ENCODE results near the gene KCND2. TPM values are rescaled to one million over a fixed set of nuclear protein-coding genes. Genes with fewer than 3 reads are reported as not detected.
"Not testable (repeated sequence)": the region's sequence is repeated elsewhere in the genome, so short reads cannot be mapped to it uniquely, and the experiment has no call there.

Gene KCND2
- total RNA-seq, 1 experiment from 2014 or later, result not detected

GRCh38 chr7:120780938-120781337, 508.0 kb downstream of the KCND2 start:
- TF ChIP-seq TCF7L2 (IDR thresholded peaks at IDR 0.05; ENCODE audit: low read depth, low read length) (no peak), POLR2AphosphoS5 (IDR thresholded peaks at IDR 0.05; ENCODE audit: low read depth, low read length) (no peak), REST (IDR thresholded peaks at IDR 0.05; ENCODE audit: insufficient read depth in 1 of 2, low read depth in 2 of 2, low read length in 1 of 2) (no peak)
- no TSS peak for BruUV-seq (replicated peaks)
- Histone ChIP-seq H3K27me3 (ENCODE audit: control insufficient read depth, insufficient read depth, low read length) (no peaks in the 10 kb centered on the region), H3K4me3 (ENCODE audit: low read depth in 2 of 2, low read length in 2 of 2) (no peak overlapping the region), H3K36me3 (ENCODE audit: control insufficient read depth, insufficient read depth, low read length) (no peaks in the 10 kb centered on the region), H3K9me3 (ENCODE audit: control insufficient read depth, insufficient read depth, low read depth, low read length) (no peaks in the 10 kb centered on the region), H3K27ac (ENCODE audit: low read length) (no peak overlapping the region), H3K4me1 (ENCODE audit: control insufficient read depth, insufficient read depth, low read length) (no peaks in the 10 kb centered on the region)
- DNase-seq (ENCODE audit: low read depth, low spot score) (no peak), ATAC-seq (no peak)
- POLR2A ChIA-PET, result no interaction called here
- CTCF ChIA-PET, result no interaction called here
- intact Hi-C loops (cut with micrococcal nuclease; ENCODE audit: unreplicated experiment), result no loop called here
- in situ Hi-C loops (cut with HindIII; ENCODE audit: low pct_unique_long_range_greater_than_20kb, low sequenced_read_pairs), result no loop called here

GRCh38 chr7:120781924-120782323, 508.9 kb downstream of the KCND2 start:
- H3K4me1 ChIP-seq (ENCODE audit: control insufficient read depth, insufficient read depth, low read length); ATAC-seq; intact Hi-C loops (cut with micrococcal nuclease; ENCODE audit: unreplicated experiment); H3K36me3 ChIP-seq (ENCODE audit: control insufficient read depth, insufficient read depth, low read length); CTCF ChIA-PET; H3K4me3 ChIP-seq (ENCODE audit: low read depth in 2 of 2, low read length in 2 of 2); H3K9me3 ChIP-seq (ENCODE audit: control insufficient read depth, insufficient read depth, low read depth, low read length); POLR2A ChIA-PET; DNase-seq (ENCODE audit: low read depth, low spot score); BruUV-seq (replicated peaks); H3K27ac ChIP-seq (ENCODE audit: low read length); in situ Hi-C loops (cut with HindIII; ENCODE audit: low pct_unique_long_range_greater_than_20kb, low sequenced_read_pairs); H3K27me3 ChIP-seq (ENCODE audit: control insufficient read depth, insufficient read depth, low read length): not testable (repeated sequence)

GRCh38 chr7:120783273-120783672, 510.3 kb downstream of the KCND2 start:
- Histone ChIP-seq H3K27ac (ENCODE audit: low read length) (no peak overlapping the region), H3K27me3 (ENCODE audit: control insufficient read depth, insufficient read depth, low read length) (no peaks in the 10 kb centered on the region), H3K36me3 (ENCODE audit: control insufficient read depth, insufficient read depth, low read length) (no peaks in the 10 kb centered on the region), H3K4me1 (ENCODE audit: control insufficient read depth, insufficient read depth, low read length) (no peaks in the 10 kb centered on the region), H3K9me3 (ENCODE audit: control insufficient read depth, insufficient read depth, low read depth, low read length) (no peaks in the 10 kb centered on the region), H3K4me3 (ENCODE audit: low read depth in 2 of 2, low read length in 2 of 2) (no peak overlapping the region)
- ChIA-PET POLR2A (no interaction called here), CTCF (no interaction called here)
- in situ Hi-C loops (cut with HindIII; ENCODE audit: low pct_unique_long_range_greater_than_20kb, low sequenced_read_pairs) (no loop called here), intact Hi-C loops (cut with micrococcal nuclease; ENCODE audit: unreplicated experiment) (no loop called here)
- DNase-seq (ENCODE audit: low read depth, low spot score), result no peak
- no TSS peak for BruUV-seq (replicated peaks)
- no peak for TF ChIP-seq SIN3A (IDR thresholded peaks at IDR 0.05; ENCODE audit: borderline replicate concordance, insufficient read depth, low read depth, low read length)
- ATAC-seq, result no peak

- CTCF ChIA-PET, result no interaction called here
- intact Hi-C loops (cut with micrococcal nuclease; ENCODE audit: unreplicated experiment) (no loop called here), in situ Hi-C loops (cut with HindIII; ENCODE audit: low pct_unique_long_range_greater_than_20kb, low sequenced_read_pairs) (no loop called here)
- Histone ChIP-seq H3K4me3 (ENCODE audit: low read depth in 2 of 2, low read length in 2 of 2) (no peak overlapping the region), H3K27me3 (ENCODE audit: control insufficient read depth, insufficient read depth, low read length) (no peaks in the 10 kb centered on the region), H3K4me1 (ENCODE audit: control insufficient read depth, insufficient read depth, low read length) (no peaks in the 10 kb centered on the region), H3K27ac (ENCODE audit: low read length) (no peak overlapping the region), H3K36me3 (ENCODE audit: control insufficient read depth, insufficient read depth, low read length) (no peaks in the 10 kb centered on the region), H3K9me3 (ENCODE audit: control insufficient read depth, insufficient read depth, low read depth, low read length) (no peaks in the 10 kb centered on the region)
- DNase-seq (ENCODE audit: low read depth, low spot score), result no peak
- ATAC-seq, result no peak
- no peak for TF ChIP-seq TCF7L2 (IDR thresholded peaks at IDR 0.05; ENCODE audit: low read depth, low read length)
- TF ChIP-seq SIN3A (IDR thresholded peaks at IDR 0.05; ENCODE audit: borderline replicate concordance, insufficient read depth, low read depth, low read length), result no peak
- TF ChIP-seq POLR2AphosphoS5 (IDR thresholded peaks at IDR 0.05; ENCODE audit: low read depth, low read length), result no peak
- BruUV-seq (replicated peaks), result no TSS peak
- POLR2A ChIA-PET, result no interaction called here
Measured at GRCh38 chr7:120783721-120784120, 510.7 kb downstream of the KCND2 start.

Data from Panc1 (cell line).